ENCODE data around the gene STIMATE.
A peak's percentile ranks its signal among the peaks of the same experiment; 100 is the strongest.

STIMATE gene

GRCh38 chr3:52917044-52917443 is 19.7 kb upstream of the STIMATE start:
- no peak overlapping the region for H3K4me2 ChIP-seq (ENCODE audit: low read length)
- H3K4me1 ChIP-seq (ENCODE audit: control insufficient read depth, insufficient read depth, low read length), result no peaks in the 10 kb centered on the region
- no peak overlapping the region for H3K9ac ChIP-seq (ENCODE audit: low read depth, low read length)
- no peaks in the 10 kb centered on the region for H3K27me3 ChIP-seq (ENCODE audit: control insufficient read depth, insufficient read depth, low read length)
- no peaks in the 10 kb centered on the region for H3K36me3 ChIP-seq (ENCODE audit: insufficient read depth, low read length)
- H3K9me3 ChIP-seq (replicated peaks; ENCODE audit: low read length), result no peaks in the 10 kb centered on the region
- H3K4me3 ChIP-seq (ENCODE audit: low read length), result no peak overlapping the region

- Histone ChIP-seq H3K4me1 (ENCODE audit: control insufficient read depth, insufficient read depth, low read length) (no peaks in the 10 kb centered on the region), H3K4me2 (ENCODE audit: low read length) (no peak overlapping the region), H3K9ac (ENCODE audit: low read depth, low read length) (no peak overlapping the region), H3K27me3 (ENCODE audit: control insufficient read depth, insufficient read depth, low read length) (no peaks in the 10 kb centered on the region), H3K4me3 (ENCODE audit: low read length) (no peak overlapping the region), H3K9me3 (replicated peaks; ENCODE audit: low read length) (no peaks in the 10 kb centered on the region), H3K36me3 (ENCODE audit: insufficient read depth, low read length) (no peaks in the 10 kb centered on the region)
Observed at GRCh38 chr3:52915294-52915693, 17.9 kb upstream of the STIMATE start.

GRCh38 chr3:52912885-52913731 is 15.8 kb upstream of the STIMATE start:
- no peak overlapping the region for H3K4me2 ChIP-seq (ENCODE audit: low read length)
- no peaks in the 10 kb centered on the region for H3K36me3 ChIP-seq (ENCODE audit: insufficient read depth, low read length)

GRCh38 chr3:52910823-52911222 is 13.5 kb upstream of the STIMATE start:
- H3K4me2 ChIP-seq (ENCODE audit: low read length), result no peak overlapping the region
- H3K9me3 ChIP-seq (replicated peaks; ENCODE audit: low read length), result no peaks in the 10 kb centered on the region
- H3K36me3 ChIP-seq (ENCODE audit: insufficient read depth, low read length), result no peaks in the 10 kb centered on the region
- H3K27me3 ChIP-seq (ENCODE audit: control insufficient read depth, insufficient read depth, low read length), result no peaks in the 10 kb centered on the region
- H3K9ac ChIP-seq (ENCODE audit: low read depth, low read length), result no peak overlapping the region
- no peak overlapping the region for H3K4me3 ChIP-seq (ENCODE audit: low read length)
- H3K4me1 ChIP-seq (ENCODE audit: control insufficient read depth, insufficient read depth, low read length), result no peaks in the 10 kb centered on the region

More at GRCh38 chr3:52912885-52913731, 15.8 kb upstream of the STIMATE start:
- H3K4me3 ChIP-seq (ENCODE audit: low read length), result no peak overlapping the region
- no peaks in the 10 kb centered on the region for H3K27me3 ChIP-seq (ENCODE audit: control insufficient read depth, insufficient read depth, low read length)
- H3K9ac ChIP-seq (ENCODE audit: low read depth, low read length), result no peak overlapping the region
- no peaks in the 10 kb centered on the region for H3K9me3 ChIP-seq (replicated peaks; ENCODE audit: low read length)
- no peaks in the 10 kb centered on the region for H3K4me1 ChIP-seq (ENCODE audit: control insufficient read depth, insufficient read depth, low read length)

- no peaks in the 10 kb centered on the region for H3K4me1 ChIP-seq (ENCODE audit: control insufficient read depth, insufficient read depth, low read length)
- no peak overlapping the region for H3K4me3 ChIP-seq (ENCODE audit: low read length)
- no peak overlapping the region for H3K4me2 ChIP-seq (ENCODE audit: low read length)
- no peaks in the 10 kb centered on the region for H3K36me3 ChIP-seq (ENCODE audit: insufficient read depth, low read length)
- no peaks in the 10 kb centered on the region for H3K27me3 ChIP-seq (ENCODE audit: control insufficient read depth, insufficient read depth, low read length)
- no peaks in the 10 kb centered on the region for H3K9me3 ChIP-seq (replicated peaks; ENCODE audit: low read length)
- no peak overlapping the region for H3K9ac ChIP-seq (ENCODE audit: low read depth, low read length)
Observed at GRCh38 chr3:52907497-52907896, 10.1 kb upstream of the STIMATE start.

GRCh38 chr3:52904552-52904951 is 7.2 kb upstream of the STIMATE start:
- Histone ChIP-seq H3K4me2 (ENCODE audit: low read length) (no peak overlapping the region), H3K9me3 (replicated peaks; ENCODE audit: low read length) (no peaks in the 10 kb centered on the region), H3K27me3 (ENCODE audit: control insufficient read depth, insufficient read depth, low read length) (no peaks in the 10 kb centered on the region), H3K9ac (ENCODE audit: low read depth, low read length) (no peak overlapping the region), H3K36me3 (ENCODE audit: insufficient read depth, low read length) (no peaks in the 10 kb centered on the region), H3K4me3 (ENCODE audit: low read length) (no peak overlapping the region), H3K4me1 (ENCODE audit: control insufficient read depth, insufficient read depth, low read length) (no peaks in the 10 kb centered on the region)

GRCh38 chr3:52904000-52904399 is 6.7 kb upstream of the STIMATE start:
- Histone ChIP-seq H3K9ac (ENCODE audit: low read depth, low read length) (no peak overlapping the region), H3K4me2 (ENCODE audit: low read length) (no peak overlapping the region), H3K4me1 (ENCODE audit: control insufficient read depth, insufficient read depth, low read length) (no peaks in the 10 kb centered on the region), H3K4me3 (ENCODE audit: low read length) (no peak overlapping the region), H3K27me3 (ENCODE audit: control insufficient read depth, insufficient read depth, low read length) (no peaks in the 10 kb centered on the region), H3K9me3 (replicated peaks; ENCODE audit: low read length) (no peaks in the 10 kb centered on the region), H3K36me3 (ENCODE audit: insufficient read depth, low read length) (no peaks in the 10 kb centered on the region)

GRCh38 chr3:52896613-52897012 is 735 bp downstream of the STIMATE start:
- Histone ChIP-seq H3K9me3 (replicated peaks; ENCODE audit: low read length) (no peaks in the 10 kb centered on the region), H3K4me3 (ENCODE audit: low read length) (peak overlapping the region; percentile 82), H3K9ac (ENCODE audit: low read depth, low read length) (peak overlapping the region; percentile 86), H3K4me1 (ENCODE audit: control insufficient read depth, insufficient read depth, low read length) (peaks cover 33% of the 10 kb centered on the region), H3K27me3 (ENCODE audit: control insufficient read depth, insufficient read depth, low read length) (no peaks in the 10 kb centered on the region), H3K36me3 (ENCODE audit: insufficient read depth, low read length) (no peaks in the 10 kb centered on the region), H3K4me2 (ENCODE audit: low read length) (peak overlapping the region; percentile 98)

GRCh38 chr3:52896151-52896550 is 1.2 kb downstream of the STIMATE start:
- Histone ChIP-seq H3K9me3 (replicated peaks; ENCODE audit: low read length) (no peaks in the 10 kb centered on the region), H3K9ac (ENCODE audit: low read depth, low read length) (peak overlapping the region; percentile 86), H3K4me2 (ENCODE audit: low read length) (peak overlapping the region; percentile 98), H3K27me3 (ENCODE audit: control insufficient read depth, insufficient read depth, low read length) (no peaks in the 10 kb centered on the region), H3K36me3 (ENCODE audit: insufficient read depth, low read length) (no peaks in the 10 kb centered on the region), H3K4me1 (ENCODE audit: control insufficient read depth, insufficient read depth, low read length) (peaks cover 33% of the 10 kb centered on the region), H3K4me3 (ENCODE audit: low read length) (peak overlapping the region; percentile 82)

- H3K9me3 ChIP-seq (replicated peaks; ENCODE audit: low read length), result no peaks in the 10 kb centered on the region
- no peak overlapping the region for H3K4me3 ChIP-seq (ENCODE audit: low read length)
- H3K9ac ChIP-seq (ENCODE audit: low read depth, low read length), result no peak overlapping the region
- peaks cover 36% of the 10 kb centered on the region for H3K4me1 ChIP-seq (ENCODE audit: control insufficient read depth, insufficient read depth, low read length)
- no peak overlapping the region for H3K4me2 ChIP-seq (ENCODE audit: low read length)
- no peaks in the 10 kb centered on the region for H3K36me3 ChIP-seq (ENCODE audit: insufficient read depth, low read length)
- H3K27me3 ChIP-seq (ENCODE audit: control insufficient read depth, insufficient read depth, low read length), result no peaks in the 10 kb centered on the region
Observed at GRCh38 chr3:52895418-52895817, 1.9 kb downstream of the STIMATE start.

- Histone ChIP-seq H3K36me3 (ENCODE audit: insufficient read depth, low read length) (no peaks in the 10 kb centered on the region), H3K4me2 (ENCODE audit: low read length) (no peak overlapping the region), H3K27me3 (ENCODE audit: control insufficient read depth, insufficient read depth, low read length) (no peaks in the 10 kb centered on the region), H3K4me3 (ENCODE audit: low read length) (no peak overlapping the region), H3K9ac (ENCODE audit: low read depth, low read length) (no peak overlapping the region), H3K9me3 (replicated peaks; ENCODE audit: low read length) (no peaks in the 10 kb centered on the region), H3K4me1 (ENCODE audit: control insufficient read depth, insufficient read depth, low read length) (peaks cover 37% of the 10 kb centered on the region)
Observed at GRCh38 chr3:52894756-52895155, 2.6 kb downstream of the STIMATE start.

- Histone ChIP-seq H3K9ac (ENCODE audit: low read depth, low read length) (no peak overlapping the region), H3K4me2 (ENCODE audit: low read length) (no peak overlapping the region), H3K4me1 (ENCODE audit: control insufficient read depth, insufficient read depth, low read length) (peaks cover 37% of the 10 kb centered on the region), H3K4me3 (ENCODE audit: low read length) (no peak overlapping the region), H3K27me3 (ENCODE audit: control insufficient read depth, insufficient read depth, low read length) (no peaks in the 10 kb centered on the region), H3K9me3 (replicated peaks; ENCODE audit: low read length) (no peaks in the 10 kb centered on the region), H3K36me3 (ENCODE audit: insufficient read depth, low read length) (no peaks in the 10 kb centered on the region)
Observed at GRCh38 chr3:52893723-52894122, 3.6 kb downstream of the STIMATE start.

Measured in skeletal muscle satellite cell (primary cell).